Measurements from ENCODE around the gene LENG9. TPM values are rescaled to one million over a fixed set of nuclear protein-coding genes. Genes with fewer than 3 reads are reported as not detected.

LENG9 gene
- polyA plus RNA-seq, 5 donors = 2.9 to 7.7 (median 3.4) TPM

- DNase-seq = no peak
Measured at GRCh38 chr19:54424660-54425381, 38.8 kb downstream of the LENG9 start.

- no peak for DNase-seq
Measured at GRCh38 chr19:54424201-54424600, 39.4 kb downstream of the LENG9 start.

- DNase-seq = no peak
Measured at GRCh38 chr19:54422136-54422535, 41.4 kb downstream of the LENG9 start.

GRCh38 chr19:54421521-54421920 is 42.1 kb downstream of the LENG9 start:
- DNase-seq = no peak

- DNase-seq = no peak
Measured at GRCh38 chr19:54421169-54421516, 42.4 kb downstream of the LENG9 start.

- no peak for DNase-seq
Measured at GRCh38 chr19:54420383-54421168, 43.0 kb downstream of the LENG9 start.

GRCh38 chr19:54420068-54420382 is 43.6 kb downstream of the LENG9 start:
- no peak for DNase-seq

GRCh38 chr19:54418930-54419800 is 44.4 kb downstream of the LENG9 start:
- DNase-seq = no peak

GRCh38 chr19:54418030-54418929 is 45.3 kb downstream of the LENG9 start:
- DNase-seq = no peak

GRCh38 chr19:54416695-54417491 is 46.7 kb downstream of the LENG9 start:
- DNase-seq = no peak

- no peak for DNase-seq
Measured at GRCh38 chr19:54415901-54416673, 47.5 kb downstream of the LENG9 start.

- no peak for DNase-seq
Measured at GRCh38 chr19:54415208-54415900, 48.2 kb downstream of the LENG9 start, which contains the start of gene TTYH1. TSS of gene TTYH1 (plus strand) at chr19:54415464. CDS start at chr19:54415553, 89 bp downstream.

- DNase-seq = no peak
Measured at GRCh38 chr19:54414156-54414555, 49.4 kb downstream of the LENG9 start.

GRCh38 chr19:54412877-54413276 is 50.7 kb downstream of the LENG9 start:
- no peak for DNase-seq

Other genes starting within 250 kb of the LENG9 start
- gene LILRB3, start 240.8 kb downstream of the LENG9 start, polyA plus RNA-seq (ENCODE audit: insufficient read depth in 1 of 5, insufficient read length in 5 of 5, low replicate concordance in 1 of 5) = 1 to 10 TPM; 1.4 to 2.9 (median 2.3) TPM
- gene LILRA6, start 221.0 kb downstream of the LENG9 start, polyA plus RNA-seq (ENCODE audit: insufficient read depth in 1 of 5, insufficient read length in 5 of 5, low replicate concordance in 1 of 5) = 1 to 10 TPM in 1 of 5 donors, under 1 TPM in 4; 0.56 to 1.5 (median 0.73) TPM
- gene LILRB5, start 206.5 kb downstream of the LENG9 start, polyA plus RNA-seq (ENCODE audit: insufficient read depth in 1 of 5, insufficient read length in 5 of 5, low replicate concordance in 1 of 5) = 1 to 10 TPM; 3.9 to 5.0 (median 4.8) TPM
- 1 to 10 TPM; 1.5 to 3.3 (median 1.7) TPM for gene LILRB2, start 182.7 kb downstream of the LENG9 start, polyA plus RNA-seq (ENCODE audit: insufficient read depth in 1 of 5, insufficient read length in 5 of 5, low replicate concordance in 1 of 5)
- gene LILRA5, start 150.6 kb downstream of the LENG9 start, polyA plus RNA-seq (ENCODE audit: insufficient read depth in 1 of 5, insufficient read length in 5 of 5, low replicate concordance in 1 of 5) = under 1 TPM; 0.28 to 0.81 (median 0.55) TPM
- under 1 TPM in 2 of 5 donors, not detected in 3; 0.13 to 0.26 TPM for gene LILRA4, start 124.6 kb downstream of the LENG9 start, polyA plus RNA-seq (ENCODE audit: insufficient read depth in 1 of 5, insufficient read length in 5 of 5, low replicate concordance in 1 of 5)
- 10 to 100 TPM in 1 of 5 donors, 1 to 10 TPM in 4; 5.7 to 11.6 (median 6.7) TPM for gene LAIR1, start 98.8 kb downstream of the LENG9 start, polyA plus RNA-seq (ENCODE audit: insufficient read depth in 1 of 5, insufficient read length in 5 of 5, low replicate concordance in 1 of 5)
- gene TTYH1, start 48.3 kb downstream of the LENG9 start, polyA plus RNA-seq (ENCODE audit: insufficient read depth in 1 of 5, insufficient read length in 5 of 5, low replicate concordance in 1 of 5) = 10 to 100 TPM in 1 of 5 donors, 1 to 10 TPM in 4; 2.9 to 11.7 (median 4.0) TPM
- 100 to 1,000 TPM; 109 to 225 (median 164) TPM for gene LENG8, start 14.6 kb downstream of the LENG9 start, polyA plus RNA-seq (ENCODE audit: insufficient read depth in 1 of 5, insufficient read length in 5 of 5, low replicate concordance in 1 of 5)
- gene CDC42EP5, start 9.5 kb upstream of the LENG9 start, polyA plus RNA-seq (ENCODE audit: insufficient read depth in 1 of 5, insufficient read length in 5 of 5, low replicate concordance in 1 of 5) = 10 to 100 TPM; 25.8 to 76.8 (median 34.3) TPM
- gene LAIR2, start 39.1 kb upstream of the LENG9 start, polyA plus RNA-seq (ENCODE audit: insufficient read depth in 1 of 5, insufficient read length in 5 of 5, low replicate concordance in 1 of 5) = 1 to 10 TPM in 1 of 5 donors, under 1 TPM in 1, not detected in 3; 0.38 to 1.6 TPM
- 1 to 10 TPM in 2 of 5 donors, under 1 TPM in 3; 0.76 to 1.7 (median 0.96) TPM for gene LILRA2, start 110.0 kb upstream of the LENG9 start, polyA plus RNA-seq (ENCODE audit: insufficient read depth in 1 of 5, insufficient read length in 5 of 5, low replicate concordance in 1 of 5)
- gene LILRA1, start 129.9 kb upstream of the LENG9 start, polyA plus RNA-seq (ENCODE audit: insufficient read depth in 1 of 5, insufficient read length in 5 of 5, low replicate concordance in 1 of 5) = under 1 TPM; 0.22 to 0.54 (median 0.41) TPM
- gene LILRB1, start 166.7 kb upstream of the LENG9 start, polyA plus RNA-seq (ENCODE audit: insufficient read depth in 1 of 5, insufficient read length in 5 of 5, low replicate concordance in 1 of 5) = 1 to 10 TPM; 1.3 to 2.1 (median 1.7) TPM
- 1 to 10 TPM; 1.1 to 1.7 (median 1.4) TPM for gene LILRB4, start 199.2 kb upstream of the LENG9 start, polyA plus RNA-seq (ENCODE audit: insufficient read depth in 1 of 5, insufficient read length in 5 of 5, low replicate concordance in 1 of 5)

All from right lung (tissue), 5 donors.